Fibroblast of skin of back (primary cell): ENCODE data around the gene SMAD2. TPM values are rescaled to one million over a fixed set of nuclear protein-coding genes. Genes with fewer than 3 reads are reported as not detected.
"Not testable (repeated sequence)": the region's sequence is repeated elsewhere in the genome, so short reads cannot be mapped to it uniquely, and the experiment has no call there.

Experiments
- DNase-seq: peaks from one replicate; pipeline ENCODE4 v3.0.0-alpha.2; 2013
- polyA plus RNA-seq, 2 experiments: library from polyadenylated mRNA; unstranded; fragments of 120-200 nt; gene quantifications; one replicate each; pipeline ENCODE4 v1.2.1, GENCODE V29; 2013; ENCODE audit not compliant: insufficient read length in 2 of 2

Gene SMAD2
- polyA plus RNA-seq (2013, experiment 1 of 2; ENCODE audit: insufficient read length) = 69.1 TPM
- 84.5 TPM for polyA plus RNA-seq (2013, experiment 2 of 2; ENCODE audit: insufficient read length)

- DNase-seq = peak; percentile 75
These were observed at the start of gene SMAD2 for GRCh38 chr18:47930199-47930930. Gene SMAD2 (minus strand): TSS chr18:47930659. CDS start chr18:47896756, 33,903 bp downstream.

- no peak for DNase-seq
These were observed 49.2 kb upstream of the SMAD2 start for GRCh38 chr18:47979611-47980200.

- DNase-seq = no peak
These were observed 48.1 kb upstream of the SMAD2 start for GRCh38 chr18:47978603-47979002.

DNA sequence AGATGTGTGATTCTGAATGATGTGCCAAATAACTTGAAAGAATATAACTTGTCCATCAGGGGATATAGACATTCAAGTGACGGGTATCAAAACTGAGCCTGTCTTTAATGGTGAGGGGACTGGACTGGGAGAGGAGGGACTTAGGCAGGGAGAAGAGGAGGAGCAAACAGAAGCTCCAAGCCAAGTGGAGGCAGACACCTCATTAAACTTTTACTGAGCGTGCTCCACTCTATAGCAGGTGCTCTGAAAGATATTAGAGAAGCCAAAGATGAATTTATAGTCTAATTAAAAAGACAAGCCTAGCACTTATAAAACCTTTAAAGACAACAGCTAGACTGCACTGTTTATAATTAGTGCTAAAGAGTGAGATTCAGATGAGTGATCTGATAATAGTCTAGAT, 47.7 kb upstream of the SMAD2 start:
- no peak for DNase-seq

GRCh38 chr18:47975701-47976100, 45.2 kb upstream of the SMAD2 start:
- DNase-seq = no peak

- DNase-seq = no peak
These were observed 44.6 kb upstream of the SMAD2 start for GRCh38 chr18:47975105-47975504.

DNA sequence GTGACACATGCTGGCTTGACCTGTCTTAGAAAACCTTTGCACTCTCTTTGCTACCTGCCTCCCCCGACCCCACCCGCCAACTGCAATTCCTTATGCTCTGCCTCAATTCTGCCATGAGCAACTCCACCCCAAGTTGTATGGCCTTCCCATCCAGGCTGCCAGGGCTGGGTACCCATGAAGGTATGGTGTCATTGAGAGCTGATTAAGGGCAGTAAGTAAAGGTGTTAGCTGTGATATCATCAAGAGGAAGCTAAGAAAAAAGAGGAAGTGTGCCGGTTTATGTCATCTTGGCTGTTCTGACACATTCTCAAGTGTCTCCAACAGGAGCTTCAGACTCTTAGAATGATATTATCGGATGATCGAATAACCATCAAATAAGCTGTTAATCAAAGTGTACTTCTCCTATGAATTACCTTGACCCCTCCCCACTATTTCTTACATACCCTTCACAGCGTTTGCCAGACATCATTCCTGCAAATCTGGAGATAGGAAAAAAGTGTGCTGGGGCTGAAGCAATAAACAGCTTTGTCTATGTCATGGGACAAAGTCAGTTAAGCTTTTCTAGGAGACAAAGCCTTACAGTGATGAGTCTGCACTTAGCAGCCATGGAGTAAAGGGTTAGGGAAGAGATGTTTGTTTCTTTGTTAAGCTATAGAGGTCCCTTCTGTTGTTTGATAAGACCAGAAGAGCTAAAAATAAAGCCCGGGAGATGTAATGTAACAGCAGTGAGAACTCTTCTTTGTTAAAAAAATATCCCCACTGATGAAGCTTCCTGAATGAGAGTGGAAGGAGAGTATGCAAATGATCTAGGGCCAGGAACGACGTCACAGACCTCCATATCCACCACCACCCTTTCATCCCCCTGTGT, 40.4 kb upstream of the SMAD2 start:
- no peak for DNase-seq

DNA sequence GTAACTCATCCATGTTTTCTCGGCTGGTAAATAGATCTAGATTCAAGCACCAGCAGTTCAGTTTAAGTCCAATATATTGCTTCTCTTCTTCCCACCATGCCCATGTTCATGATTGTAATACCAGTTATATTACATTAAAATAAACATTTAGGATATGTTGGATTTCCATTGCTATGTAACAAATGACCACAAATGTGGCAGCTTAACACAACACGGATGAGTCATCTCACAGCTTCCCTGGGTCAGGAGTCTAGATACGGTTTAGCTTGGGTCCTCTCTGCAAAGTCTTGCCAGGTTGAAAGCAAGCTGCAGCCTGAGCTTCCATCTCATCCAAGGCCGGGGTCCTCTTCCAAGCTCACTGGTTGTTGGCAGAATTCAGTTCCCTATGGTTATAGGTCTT, 39.4 kb upstream of the SMAD2 start:
- peak; percentile 85 for DNase-seq

GRCh38 chr18:47968721-47969120, 38.3 kb upstream of the SMAD2 start:
- peak; percentile 70 for DNase-seq

GRCh38 chr18:47968006-47968676, 37.7 kb upstream of the SMAD2 start:
- peak; percentile 92 for DNase-seq

GRCh38 chr18:47964053-47964452, 33.6 kb upstream of the SMAD2 start:
- DNase-seq = no peak

GRCh38 chr18:47961003-47961402, 30.5 kb upstream of the SMAD2 start:
- DNase-seq = not testable (repeated sequence)

GRCh38 chr18:47953471-47953931, 23.0 kb upstream of the SMAD2 start:
- DNase-seq = peak; percentile 63

DNA sequence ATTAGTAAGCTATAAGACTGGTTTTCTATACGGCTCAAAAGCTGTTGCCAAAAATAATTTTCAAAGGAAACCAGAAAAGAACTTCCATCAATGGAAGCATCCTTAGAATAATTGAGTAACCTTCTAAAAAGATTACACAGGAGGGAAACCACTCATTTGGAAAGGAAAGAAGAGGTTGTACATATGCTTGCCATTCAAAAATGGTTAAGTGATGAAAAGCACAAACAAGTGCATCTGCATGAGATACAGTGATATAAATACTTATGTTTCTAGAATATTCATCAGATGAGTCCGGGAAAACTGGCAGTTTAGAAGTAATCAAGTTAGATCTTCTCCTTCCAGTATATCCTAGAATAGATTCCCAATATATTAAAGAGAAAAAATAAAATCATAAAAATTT, 20.1 kb upstream of the SMAD2 start:
- DNase-seq = no peak

- no peak for DNase-seq
These were observed 18.7 kb upstream of the SMAD2 start for GRCh38 chr18:47949202-47949601.

DNA sequence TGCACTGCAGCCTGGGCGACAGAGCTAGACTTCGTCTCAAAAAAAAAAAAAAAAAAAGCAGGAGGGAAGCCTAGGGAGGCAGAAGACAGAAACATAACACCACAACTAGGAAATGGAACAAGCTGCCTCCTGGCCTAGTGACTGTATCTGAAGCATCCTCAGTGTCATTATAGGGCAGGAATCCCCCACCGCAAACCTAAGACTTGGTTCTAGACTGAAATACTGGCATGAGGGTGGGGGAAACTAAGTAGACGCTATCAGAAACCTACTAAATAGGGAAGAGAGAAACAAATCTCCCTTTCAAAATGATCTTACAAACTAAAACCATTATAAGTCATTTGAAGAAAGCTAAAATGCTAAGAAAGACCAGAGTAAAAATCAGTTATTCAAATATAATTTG, 16.4 kb upstream of the SMAD2 start:
- no peak for DNase-seq

DNA sequence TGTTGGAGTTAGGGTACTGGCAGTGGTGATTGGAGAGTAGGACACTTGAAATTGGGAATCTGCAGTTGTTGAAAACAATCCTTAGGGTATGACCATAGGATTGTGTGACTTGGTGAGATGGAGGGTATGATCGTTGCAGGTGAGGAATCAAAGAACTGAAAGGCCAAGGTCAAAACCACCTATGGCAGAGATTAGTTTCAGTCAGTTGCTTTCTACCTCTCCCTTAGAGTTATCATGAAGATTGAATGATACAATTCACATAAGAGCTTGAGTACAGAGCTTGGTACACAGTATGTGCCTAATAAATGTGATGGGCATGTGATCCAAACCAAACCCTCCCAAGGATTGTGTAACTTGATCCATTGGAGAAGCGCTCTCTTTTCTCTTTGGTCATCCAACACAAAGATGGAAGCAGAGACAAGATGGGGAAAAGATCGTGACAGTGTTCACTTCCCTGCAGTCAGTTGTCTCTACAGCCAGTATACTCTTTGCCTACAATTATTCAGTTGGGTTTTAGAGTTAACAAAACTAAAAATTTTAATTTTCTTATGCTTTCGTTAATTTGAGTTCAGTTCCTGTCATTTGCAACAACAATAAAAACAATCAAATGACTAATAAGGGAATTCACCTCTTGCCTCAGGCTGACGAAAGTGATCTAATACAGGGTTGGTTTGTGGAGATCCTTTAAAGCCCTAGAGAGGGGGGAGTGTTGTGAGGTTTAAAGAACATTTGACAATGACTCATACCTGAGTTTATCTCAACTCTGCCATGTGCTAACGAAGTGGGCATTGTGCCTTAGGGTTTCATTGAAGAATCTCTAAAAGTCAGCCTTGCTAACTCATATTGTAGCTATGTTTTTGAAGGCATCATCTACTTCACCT, 14.8 kb upstream of the SMAD2 start:
- DNase-seq = no peak

GRCh38 chr18:47936952-47937351, 6.5 kb upstream of the SMAD2 start:
- DNase-seq = no peak

- DNase-seq = no peak
These were observed 5.0 kb upstream of the SMAD2 start for GRCh38 chr18:47935321-47936055.

DNA sequence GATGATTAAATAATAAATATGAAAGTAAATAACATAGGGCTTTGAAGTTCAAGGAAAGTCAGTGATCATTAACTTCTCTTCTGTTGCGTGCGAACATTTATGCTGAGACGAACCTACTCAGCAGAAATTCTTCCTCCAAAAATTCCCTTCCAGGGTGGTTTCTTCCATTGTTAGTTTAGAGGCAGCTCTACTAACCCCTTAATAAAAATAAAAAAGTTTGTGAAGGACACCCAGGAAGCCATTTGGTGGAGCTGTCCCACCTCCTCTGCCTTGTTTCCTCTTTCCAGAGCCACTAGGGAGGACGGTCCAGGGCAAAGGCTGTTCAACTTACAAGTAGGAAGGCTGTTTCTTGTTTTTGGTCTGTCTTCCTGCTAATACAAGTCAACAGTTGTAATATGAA, 2.1 kb upstream of the SMAD2 start:
- no peak for DNase-seq

GRCh38 chr18:47932190-47932589, 1.7 kb upstream of the SMAD2 start:
- no peak for DNase-seq
